B cell (primary cell): ENCODE data around the gene STX10.

Source experiments
- CTCF ChIP-seq: fragments of 200-600 bp; IDR thresholded peaks from one replicate; pipeline ENCODE4 v1.8.0; 2022; ENCODE audit warnings: antibody characterized with exemption, mild to moderate bottlenecking
- EZH2 ChIP-seq: IDR thresholded peaks from 2 replicates; pipeline ENCODE4 v1.6.1; 2012; ENCODE audit warnings: borderline replicate concordance, low read depth, mild to moderate bottlenecking, moderate library complexity, low read length; ENCODE audit not compliant: insufficient read depth, poor library complexity, severe bottlenecking

GRCh38 chr19:13138171-13138915 lies 11.8 kb downstream of the STX10 start:
- no peak for TF ChIP-seq CTCF
- no peak for TF ChIP-seq EZH2
